Measurements from ENCODE around the gene FGGY.
A peak's percentile ranks its signal among the peaks of the same experiment; 100 is the strongest.
"Not testable (repeated sequence)": the region's sequence is repeated elsewhere in the genome, so short reads cannot be mapped to it uniquely, and the experiment has no call there.

Gene FGGY

GRCh38 chr1:59556398-59556797, 259.5 kb downstream of the FGGY start:
- DNase-seq (ENCODE audit: insufficient read length, low spot score), result no peak
- no peak for TF ChIP-seq POLR2A (IDR thresholded peaks at IDR 0.05; ENCODE audit: low read depth, low read length)

GRCh38 chr1:59556802-59557548, 260.1 kb downstream of the FGGY start:
- FAIRE-seq, result no peak
- TF ChIP-seq POLR2A (IDR thresholded peaks at IDR 0.05; ENCODE audit: low read depth, low read length), result no peak
- DNase-seq (ENCODE audit: insufficient read length, low spot score), result no peak

More at GRCh38 chr1:59556398-59556797, 259.5 kb downstream of the FGGY start:
- no peak for FAIRE-seq

DNA sequence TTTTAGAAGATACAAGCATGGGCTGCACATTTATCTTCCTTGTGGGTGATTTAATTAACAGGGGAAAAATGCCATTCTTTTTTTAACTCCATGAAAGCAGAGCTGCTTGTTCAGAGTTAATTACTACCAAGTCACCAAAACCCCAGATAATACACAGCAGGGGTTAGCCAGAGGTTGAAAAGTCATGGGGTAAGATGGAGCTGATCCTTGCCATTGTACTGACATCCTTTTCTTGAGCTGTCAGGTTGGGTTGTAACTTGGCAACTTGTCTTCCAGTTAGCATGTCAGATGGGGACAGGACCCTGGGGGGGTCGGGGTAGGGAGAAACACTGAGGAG, 260.6 kb downstream of the FGGY start:
- TF ChIP-seq POLR2A (IDR thresholded peaks at IDR 0.05; ENCODE audit: low read depth, low read length), result no peak
- FAIRE-seq, result no peak
- no peak for DNase-seq (ENCODE audit: insufficient read length, low spot score)

GRCh38 chr1:59558580-59558979, 261.7 kb downstream of the FGGY start:
- FAIRE-seq; DNase-seq (ENCODE audit: insufficient read length, low spot score): not testable (repeated sequence)

GRCh38 chr1:59560807-59561450, 264.0 kb downstream of the FGGY start:
- DNase-seq (ENCODE audit: insufficient read length, low spot score) (no peak), FAIRE-seq (no peak)
- no peak for TF ChIP-seq POLR2A (IDR thresholded peaks at IDR 0.05; ENCODE audit: low read depth, low read length)

GRCh38 chr1:59561796-59562195, 264.9 kb downstream of the FGGY start:
- FAIRE-seq, result no peak
- no peak for DNase-seq (ENCODE audit: insufficient read length, low spot score)
- TF ChIP-seq POLR2A (IDR thresholded peaks at IDR 0.05; ENCODE audit: low read depth, low read length), result no peak

- no peak for TF ChIP-seq POLR2A (IDR thresholded peaks at IDR 0.05; ENCODE audit: low read depth, low read length)
- DNase-seq (ENCODE audit: insufficient read length, low spot score) (no peak), FAIRE-seq (no peak)
Observed at GRCh38 chr1:59564192-59564891, 267.4 kb downstream of the FGGY start.

GRCh38 chr1:59565611-59566410, 268.9 kb downstream of the FGGY start:
- FAIRE-seq, result no peak
- no peak for TF ChIP-seq POLR2A (IDR thresholded peaks at IDR 0.05; ENCODE audit: low read depth, low read length)
- DNase-seq (ENCODE audit: insufficient read length, low spot score), result no peak

GRCh38 chr1:59568158-59568935, 271.5 kb downstream of the FGGY start:
- FAIRE-seq (no peak), DNase-seq (ENCODE audit: insufficient read length, low spot score) (no peak)
- TF ChIP-seq POLR2A (IDR thresholded peaks at IDR 0.05; ENCODE audit: low read depth, low read length), result no peak

DNA sequence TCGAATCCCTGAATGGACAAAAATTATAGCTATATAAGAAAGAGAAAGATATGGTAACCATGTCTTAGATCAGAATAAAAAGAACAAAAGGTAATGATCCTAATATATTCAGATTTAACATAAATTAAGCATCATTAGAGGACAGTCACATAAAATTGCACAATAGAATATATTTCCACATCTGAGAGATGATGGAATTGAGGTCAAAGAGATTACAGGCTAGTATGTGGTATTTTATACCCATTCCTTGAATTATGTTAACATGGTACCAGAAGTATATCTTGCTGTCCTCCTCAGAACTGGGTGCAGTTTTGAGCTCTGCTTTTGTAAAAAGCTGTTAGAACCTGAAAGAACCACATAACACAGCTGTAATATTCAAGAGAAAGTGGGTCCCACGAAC, 272.3 kb downstream of the FGGY start:
- DNase-seq (ENCODE audit: insufficient read length, low spot score), result no peak
- TF ChIP-seq POLR2A (IDR thresholded peaks at IDR 0.05; ENCODE audit: low read depth, low read length), result no peak
- no peak for FAIRE-seq

GRCh38 chr1:59570524-59570923, 273.6 kb downstream of the FGGY start:
- FAIRE-seq, result peak; percentile 36
- TF ChIP-seq POLR2A (IDR thresholded peaks at IDR 0.05; ENCODE audit: low read depth, low read length), result no peak
- no peak for DNase-seq (ENCODE audit: insufficient read length, low spot score)

DNA sequence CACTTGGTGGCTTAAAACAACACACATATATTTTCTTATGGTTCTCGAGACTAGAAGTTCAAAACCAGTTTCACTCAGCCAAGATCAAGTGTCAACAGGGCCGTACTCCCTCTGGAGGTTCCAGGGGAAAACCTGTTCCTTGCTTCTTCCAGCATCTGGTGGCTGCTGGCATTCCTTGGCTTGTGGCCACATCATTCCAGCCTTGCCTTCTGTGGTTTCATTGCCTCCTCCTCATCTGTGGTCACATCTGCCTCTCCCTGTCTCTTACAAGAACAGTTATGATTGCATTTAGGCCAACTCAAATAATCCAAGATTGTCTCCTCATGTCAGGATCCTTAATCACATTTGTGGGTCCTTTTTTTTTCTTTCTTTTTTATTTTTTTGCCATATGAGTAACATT, 277.2 kb downstream of the FGGY start:
- DNase-seq (ENCODE audit: insufficient read length, low spot score) (no peak), FAIRE-seq (no peak)

DNA sequence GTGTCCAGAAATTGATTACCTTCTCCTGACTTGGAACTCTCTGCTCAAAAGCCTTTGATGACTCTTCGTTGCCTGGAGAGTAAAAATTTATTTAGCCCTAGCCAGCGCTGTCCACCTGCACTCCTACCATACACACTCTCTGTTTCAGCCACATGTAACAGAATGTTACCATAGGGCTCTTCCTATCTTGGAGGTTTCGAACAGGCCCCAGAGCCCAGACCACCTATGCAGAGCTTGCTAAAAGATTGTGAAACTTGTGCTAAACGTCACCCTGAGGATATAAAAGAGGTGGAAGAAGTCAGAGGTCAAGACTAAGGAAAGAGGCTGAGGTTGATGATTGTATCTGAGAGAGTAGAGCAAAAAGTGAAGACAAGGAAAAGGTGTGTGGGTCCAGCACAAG, 280.9 kb downstream of the FGGY start:
- TF ChIP-seq POLR2A (IDR thresholded peaks at IDR 0.05; ENCODE audit: low read depth, low read length), result no peak
- no peak for DNase-seq (ENCODE audit: insufficient read length, low spot score)
- FAIRE-seq, result no peak

More for the DNA sequence above, 277.2 kb downstream of the FGGY start:
- no peak for TF ChIP-seq POLR2A (IDR thresholded peaks at IDR 0.05; ENCODE audit: low read depth, low read length)
